Measurements from ENCODE around the gene C1orf167. TPM values are rescaled to one million over a fixed set of nuclear protein-coding genes. Genes with fewer than 3 reads are reported as not detected.

Gene C1orf167
- total RNA-seq, 1 experiment from 2014 or later: 0.39 TPM

DNA sequence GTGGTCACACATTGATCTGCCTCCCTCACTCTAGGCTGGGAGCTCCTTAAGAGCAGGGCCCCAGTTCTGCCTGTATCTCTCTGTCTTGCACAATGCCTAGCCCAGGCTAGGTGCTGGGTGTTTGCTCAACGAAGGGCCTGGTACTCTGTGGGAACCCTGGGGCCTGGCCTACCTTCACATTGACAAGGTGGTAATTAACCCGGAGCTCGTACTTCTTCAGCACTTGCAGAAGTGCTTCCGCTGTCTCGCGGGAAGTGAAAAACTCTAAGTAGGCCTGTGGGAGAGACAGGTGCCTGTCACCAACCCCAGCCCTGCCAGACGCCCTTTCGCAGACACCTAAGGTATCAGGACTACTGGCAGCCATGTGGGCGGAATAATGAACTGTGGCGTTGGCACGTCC is 30.1 kb downstream of the C1orf167 start:
- Histone ChIP-seq H3K4me2 (ENCODE audit: insufficient read depth, insufficient read length, low read length) (no peak overlapping the region), H2BK5ac (ENCODE audit: insufficient read length, low read length) (no peak overlapping the region), H3K27me3 (ENCODE audit: insufficient read depth, low read length) (no peaks in the 10 kb centered on the region), H3K18ac (ENCODE audit: insufficient read length, low read depth, low read length) (no peak overlapping the region), H3K23ac (ENCODE audit: insufficient read length, low read depth, low read length) (no peak overlapping the region), H3K9me3 (ENCODE audit: control insufficient read depth, low read depth, low read length) (no peaks in the 10 kb centered on the region), H4K5ac (ENCODE audit: insufficient read length, low read depth, low read length) (no peak overlapping the region), H2BK12ac (ENCODE audit: insufficient read length, low read depth, low read length) (no peak overlapping the region), H3K56ac (ENCODE audit: insufficient read length, low read depth, low read length) (no peak overlapping the region), H3K4ac (ENCODE audit: low read depth, low read length) (no peak overlapping the region), H4K8ac (replicated peaks; ENCODE audit: insufficient read length, low read depth, low read length) (no peak overlapping the region), H2AK5ac (ENCODE audit: insufficient read length, low read length) (no peak overlapping the region), H4K20me1 (ENCODE audit: control insufficient read depth, insufficient read depth, insufficient read length) (no peaks in the 10 kb centered on the region), H3K79me1 (ENCODE audit: insufficient read depth, low read depth, low read length, poor library complexity, severe bottlenecking) (no peaks in the 10 kb centered on the region), H3K23me2 (ENCODE audit: insufficient read length, low read depth, low read length, poor library complexity, severe bottlenecking) (no peaks in the 10 kb centered on the region), H2BK20ac (ENCODE audit: low read depth, low read length, poor library complexity, severe bottlenecking) (no peak overlapping the region), H3K9ac (ENCODE audit: extremely low read depth, insufficient read length, low read length) (no peak overlapping the region), H2BK15ac (ENCODE audit: low read depth, low read length) (no peak overlapping the region), H2BK120ac (ENCODE audit: low read depth, low read length, poor library complexity, severe bottlenecking) (no peak overlapping the region), H4K91ac (ENCODE audit: insufficient read length, low read depth, low read length) (no peak overlapping the region), H3K4me1 (ENCODE audit: insufficient read depth, low read length) (peaks cover 2% of the 10 kb centered on the region; the same call in 1 of the 2 replicates), H3T11ph (ENCODE audit: low read length) (no peak overlapping the region), H2AFZ (ENCODE audit: low read length) (no peak overlapping the region), H3K14ac (ENCODE audit: insufficient read depth, low read length) (no peak overlapping the region; the same call in 1 of the 2 replicates), H3K27ac (ENCODE audit: insufficient read length, low read depth, low read length) (no peak overlapping the region), H3K79me2 (ENCODE audit: insufficient read depth, low read length) (no peaks in the 10 kb centered on the region)
- WGBS (ENCODE audit: extremely low coverage, insufficient read length, low lambda C conversion rate): no CpG with 5 or more reads among the region's 11 CpGs
- Mint-ChIP-seq H3K27ac (peak overlapping the region in 2 of 3 experiments; percentile 20 to 45; a peak in 1 of 7 replicates), H3K36me3 (ENCODE audit: insufficient read depth in 1 of 3, low read depth in 3 of 3) (peaks cover 12 to 41% (median 36%) of the 10 kb centered on the region in 3 experiments; a peak in 6 of 7 replicates), H3K4me3 (no peak overlapping the region), H3K9me3 (no peaks in the 10 kb centered on the region), H3K27me3 (ENCODE audit: low read depth) (no peaks in the 10 kb centered on the region), H3K4me1 (peaks cover 6 to 11% of the 10 kb centered on the region in 2 experiments)
- TF ChIP-seq CTCF (conservative IDR thresholded peaks at IDR 0.05): no peak
- no peak for DNase-seq
